HG02759 (cell line): Measurements from ENCODE around the gene TINAGL1.
A peak's percentile ranks its signal among the peaks of the same experiment; 100 is the strongest.

Experiments used
- ATAC-seq: cut with Tn5 transposase; IDR thresholded peaks from one replicate; pipeline ENCODE4 v1.9.1; 2021; ENCODE audit warnings: mild to moderate bottlenecking, moderate library complexity; ENCODE audit not compliant: unreplicated experiment

TINAGL1 gene

GRCh38 chr1:31576201-31576669 is at the start of gene TINAGL1:
Gene TINAGL1 (plus strand): TSS chr1:31576515. CDS start chr1:31577149, 634 bp downstream.
- ATAC-seq = no peak

DNA sequence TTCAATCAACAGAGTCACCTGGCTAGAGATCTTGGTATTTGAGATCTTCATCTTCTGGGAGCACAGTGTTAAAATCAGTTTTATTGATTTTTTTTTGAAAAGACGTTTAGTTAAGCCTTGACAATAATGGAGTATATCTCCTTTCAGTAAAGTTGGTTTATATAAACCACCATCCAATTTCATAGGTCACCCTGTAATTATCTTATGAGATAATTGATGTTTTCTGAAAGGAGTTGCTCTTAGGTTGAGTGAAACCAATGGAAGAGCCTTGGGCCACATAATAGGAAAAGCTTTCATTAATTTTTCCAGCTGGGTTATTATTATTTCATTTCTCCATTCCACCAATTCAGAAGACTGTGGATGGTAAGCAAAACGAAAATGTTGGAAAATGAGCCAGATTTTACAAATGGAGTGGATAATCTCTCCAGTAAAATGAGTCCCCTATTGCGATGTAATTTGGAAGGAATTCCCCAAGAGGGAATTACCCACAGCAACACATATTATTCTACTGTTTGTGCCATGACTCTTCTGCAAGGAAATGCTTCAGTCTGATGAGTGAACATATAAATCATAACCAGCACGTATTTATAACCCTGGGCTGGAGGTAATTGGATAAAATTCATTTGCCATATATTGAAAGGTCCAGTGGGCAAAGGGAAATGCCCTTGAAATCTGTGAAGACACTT is 46.2 kb upstream of the TINAGL1 start:
- no peak for ATAC-seq

DNA sequence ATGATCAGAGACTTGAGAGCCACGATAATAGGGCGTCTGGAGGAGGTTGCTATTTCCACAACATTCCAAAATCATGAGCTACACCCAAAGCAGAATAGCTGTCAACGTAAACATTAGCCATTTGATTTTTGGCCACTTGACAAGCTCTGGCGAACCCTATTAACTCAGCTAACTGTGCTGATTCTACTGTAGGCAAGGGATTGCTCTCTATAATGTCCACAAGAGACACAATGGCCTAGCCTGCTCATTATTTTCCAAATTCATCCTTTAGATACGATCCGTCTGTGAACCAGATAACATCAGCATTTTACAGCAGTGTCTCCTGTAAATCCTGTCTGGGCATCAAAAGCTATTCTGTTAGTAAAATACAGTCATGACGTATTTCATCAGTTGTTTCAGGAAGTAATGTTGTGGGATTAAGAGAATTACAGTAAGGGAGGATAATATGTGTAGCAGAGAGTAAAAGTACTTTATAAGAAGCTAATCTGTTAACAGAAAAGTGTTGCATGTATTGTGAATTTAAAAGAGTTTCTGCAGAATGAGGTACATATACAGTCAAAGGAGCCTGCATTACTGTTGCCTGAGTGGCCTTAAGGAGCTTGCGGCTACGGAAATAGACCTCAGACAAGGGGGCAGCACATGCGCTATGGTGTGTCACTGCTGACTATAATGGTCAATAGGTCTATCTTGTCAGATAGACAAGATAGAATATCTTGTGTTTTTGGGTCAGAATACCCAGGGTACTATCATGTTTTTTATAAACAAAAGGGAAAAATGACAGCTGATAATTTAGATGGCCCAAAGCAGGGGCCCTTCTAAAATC is 44.9 kb upstream of the TINAGL1 start:
- ATAC-seq = no peak

DNA sequence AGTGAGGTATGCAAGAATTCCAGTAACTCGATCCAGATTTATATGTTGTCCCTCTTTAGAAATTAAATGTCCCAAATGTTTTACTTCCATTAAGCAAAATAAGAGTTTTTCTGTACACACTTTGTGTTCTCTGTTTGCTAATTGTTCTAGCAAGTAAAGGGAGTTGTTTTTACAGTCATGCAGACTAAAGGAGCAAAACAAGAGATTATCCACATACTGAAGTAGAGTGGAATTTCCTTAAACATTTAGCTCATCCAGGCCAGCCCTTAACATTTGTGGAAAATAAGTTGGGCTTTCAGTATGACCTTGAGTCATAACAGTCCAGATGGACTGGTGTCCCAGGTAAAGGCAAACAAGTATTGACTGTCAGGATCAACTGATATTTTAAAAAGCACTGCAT is 44.1 kb upstream of the TINAGL1 start:
- ATAC-seq = no peak

GRCh38 chr1:31535561-31535960 is 40.8 kb upstream of the TINAGL1 start:
- ATAC-seq = no peak

- no peak for ATAC-seq
These were observed 37.0 kb upstream of the TINAGL1 start for GRCh38 chr1:31539329-31539728.

DNA sequence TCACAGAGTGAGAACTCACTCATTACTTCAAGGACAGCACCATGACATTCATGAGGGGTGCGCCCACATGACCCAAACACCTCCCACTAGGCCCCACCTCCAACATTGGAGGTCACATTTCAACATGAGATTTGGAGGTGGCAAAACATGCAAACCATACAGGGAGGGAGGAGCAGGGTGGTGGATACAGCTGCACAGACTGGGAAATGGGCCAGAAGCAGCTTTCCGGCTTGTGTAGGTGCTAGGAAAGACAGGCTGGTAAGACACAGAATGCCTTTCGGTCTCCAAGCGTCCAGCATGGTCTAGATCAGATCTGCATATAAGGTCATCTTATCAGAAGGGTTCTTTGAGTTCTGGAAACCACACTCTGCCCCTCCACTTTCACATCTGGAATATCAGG is 35.1 kb upstream of the TINAGL1 start:
- ATAC-seq = no peak

GRCh38 chr1:31545927-31546540 is 30.3 kb upstream of the TINAGL1 start:
- no peak for ATAC-seq

- ATAC-seq = peak; percentile 2
These were observed 27.8 kb upstream of the TINAGL1 start for GRCh38 chr1:31548534-31548906.

DNA sequence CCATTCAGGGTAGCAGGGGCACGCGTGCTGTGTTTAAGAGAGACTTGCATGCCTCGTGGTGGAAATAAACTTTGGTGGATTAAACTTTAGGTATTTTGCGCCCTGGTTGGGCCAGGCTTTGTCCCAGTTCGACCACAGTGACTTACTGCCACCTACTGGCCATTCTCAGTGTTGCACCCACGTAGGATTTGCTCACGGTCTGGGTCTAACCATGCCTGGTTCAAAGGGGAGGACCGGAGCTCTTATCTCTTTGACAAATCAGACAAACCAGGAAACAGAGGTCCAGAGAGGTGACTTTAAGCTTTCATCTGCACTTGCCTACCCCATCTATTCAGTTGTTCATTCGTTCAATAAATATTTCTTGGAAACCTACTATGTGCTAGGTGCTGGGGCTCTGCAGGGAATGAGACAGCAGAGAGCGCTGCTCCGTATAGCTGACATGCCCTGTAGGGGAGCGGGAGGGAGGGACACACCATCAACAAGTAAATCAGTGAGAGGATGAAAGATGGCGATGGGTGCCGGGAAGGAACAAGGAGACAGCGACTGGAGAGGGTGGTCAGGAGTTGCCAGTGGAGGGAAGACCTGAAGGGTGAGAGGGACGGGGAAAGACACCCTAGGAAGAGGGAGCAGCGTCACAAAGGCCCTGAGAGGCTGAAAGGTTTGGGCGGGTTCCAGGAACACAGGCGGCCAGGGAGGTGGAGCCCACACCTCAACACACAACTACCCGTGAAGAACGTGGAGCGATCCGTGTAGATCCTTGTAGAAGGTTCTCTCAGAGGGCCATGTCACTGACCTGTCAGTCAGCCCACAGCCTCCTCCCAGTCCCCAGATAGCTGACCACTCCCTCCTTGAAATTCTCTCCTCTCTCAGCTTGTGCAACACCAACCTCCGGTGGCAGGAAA is 27.2 kb upstream of the TINAGL1 start:
- peak; percentile 67 for ATAC-seq

- peak; percentile 51 for ATAC-seq
These were observed 26.3 kb upstream of the TINAGL1 start for GRCh38 chr1:31549809-31550620.

GRCh38 chr1:31551208-31551607 is 25.1 kb upstream of the TINAGL1 start:
- no peak for ATAC-seq

- no peak for ATAC-seq
These were observed 23.8 kb upstream of the TINAGL1 start for GRCh38 chr1:31552489-31552888.

- ATAC-seq = no peak
These were observed 19.8 kb upstream of the TINAGL1 start for GRCh38 chr1:31556481-31557006.

DNA sequence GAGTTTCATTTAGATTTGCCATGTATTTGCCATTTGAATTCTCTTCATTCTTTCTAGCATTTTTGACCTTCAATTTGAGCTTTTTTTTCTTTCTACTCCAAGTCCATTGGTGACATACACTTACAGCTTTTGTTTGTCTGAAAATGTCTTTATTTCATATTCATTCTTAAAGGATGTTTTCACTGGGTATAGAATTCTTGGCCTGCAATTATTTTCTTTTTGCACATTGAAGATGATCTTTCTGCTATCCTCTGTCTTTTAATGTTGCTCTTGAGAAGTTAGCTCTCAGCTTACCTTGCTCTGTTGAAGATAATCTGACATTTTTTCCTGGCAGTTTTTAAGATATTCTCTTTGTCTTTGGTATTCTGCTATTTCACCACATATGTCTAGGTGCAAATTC is 16.6 kb upstream of the TINAGL1 start:
- no peak for ATAC-seq

GRCh38 chr1:31560394-31560793 is 15.9 kb upstream of the TINAGL1 start:
- ATAC-seq = no peak

DNA sequence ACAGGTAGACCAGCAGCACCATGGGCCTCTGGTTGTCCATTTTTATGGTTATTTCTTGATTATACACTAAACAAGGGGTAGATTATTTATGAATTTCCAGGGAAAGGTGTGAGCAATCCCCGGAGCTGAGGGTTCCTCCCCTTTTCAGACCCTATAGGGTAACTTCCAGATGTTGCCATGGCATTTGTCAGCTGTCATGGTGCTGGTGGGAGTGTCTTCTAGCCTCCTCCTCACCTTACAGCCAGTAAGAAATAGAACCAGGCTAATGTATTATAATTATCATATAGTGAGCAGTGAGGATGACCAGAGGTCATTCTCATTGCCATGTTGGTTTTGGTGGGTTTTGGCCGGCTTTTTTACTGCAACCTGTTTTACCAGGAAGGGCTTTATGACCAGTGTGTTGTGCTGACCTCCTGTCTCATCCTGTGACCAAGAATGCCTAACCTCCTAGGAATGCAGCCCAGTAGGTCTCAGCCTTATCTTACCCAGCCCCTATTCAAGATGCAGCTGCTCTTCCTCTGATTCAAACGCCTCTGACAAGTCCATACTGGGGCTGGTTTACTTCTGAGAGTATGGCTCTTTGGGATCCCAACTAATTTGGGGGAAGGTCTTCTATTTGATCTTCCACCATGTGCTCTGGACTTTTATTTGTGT is 13.5 kb upstream of the TINAGL1 start:
- no peak for ATAC-seq

DNA sequence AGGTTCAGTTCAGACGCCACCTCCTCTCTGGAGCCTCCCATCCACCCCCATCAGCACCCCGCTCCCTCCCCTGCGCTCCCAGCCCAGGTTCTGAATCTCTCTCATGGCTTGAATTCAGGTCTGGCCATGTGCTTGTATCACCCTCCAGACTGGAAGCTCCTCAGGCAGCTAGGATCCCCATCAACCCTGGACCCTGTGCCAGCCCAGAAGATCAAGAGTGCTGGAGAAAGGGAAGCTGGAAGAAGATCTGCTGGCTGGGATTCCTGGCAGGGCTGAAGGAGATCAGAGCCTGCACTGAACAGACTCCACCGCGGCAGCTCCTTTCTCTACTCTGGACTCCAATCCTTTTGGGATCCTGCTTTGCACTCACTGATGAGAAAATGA is 11.7 kb upstream of the TINAGL1 start:
- ATAC-seq = no peak

GRCh38 chr1:31567956-31568570 is 8.3 kb upstream of the TINAGL1 start:
- ATAC-seq = no peak
